Trophoblast cell (in vitro differentiated cells and primary cell): ENCODE measurements around the gene FLNB.

Experiments used
- DNase-seq, 2 donors: peaks; one replicate each; pipeline ENCODE4 v3.0.0-alpha.2; 2016
- H2AFZ ChIP-seq: 2 replicates; pipeline ENCODE4 v1.6.1; 2013; ENCODE audit warnings: low read length, moderate library complexity, mild to moderate bottlenecking; ENCODE audit not compliant: insufficient read depth, poor library complexity
- H2AK5ac ChIP-seq: 2 replicates; pipeline ENCODE4 v1.6.1; 2013; ENCODE audit warnings: mild to moderate bottlenecking, low read length
- H2BK120ac ChIP-seq: 2 replicates; pipeline ENCODE4 v1.6.1; 2013; ENCODE audit warnings: low read length, mild to moderate bottlenecking, moderate library complexity; ENCODE audit not compliant: insufficient read depth, poor library complexity
- H2BK12ac ChIP-seq: 2 replicates; pipeline ENCODE4 v1.6.1; 2013; ENCODE audit warnings: mild to moderate bottlenecking, low read length, moderate library complexity
- H2BK5ac ChIP-seq: 2 replicates; pipeline ENCODE4 v1.6.1; 2013; ENCODE audit warnings: low read length, low read depth, moderate library complexity, mild to moderate bottlenecking; ENCODE audit not compliant: poor library complexity
- H3K14ac ChIP-seq: 2 replicates; pipeline ENCODE4 v1.6.1; 2013; ENCODE audit warnings: mild to moderate bottlenecking, low read length
- H3K18ac ChIP-seq: 2 replicates; pipeline ENCODE4 v1.6.1; 2013; ENCODE audit warnings: mild to moderate bottlenecking, low read length
- H3K23ac ChIP-seq: 2 replicates; pipeline ENCODE4 v1.6.1; 2013; ENCODE audit warnings: low read length
- H3K27ac ChIP-seq: 2 replicates; pipeline ENCODE4 v1.5.1; 2013; ENCODE audit warnings: low read depth, mild to moderate bottlenecking, inconsistent platforms, low read length, moderate library complexity
- H3K27me3 ChIP-seq: 2 replicates; pipeline ENCODE4 v1.6.1; 2013; ENCODE audit warnings: inconsistent platforms, mild to moderate bottlenecking, low read length, moderate library complexity; ENCODE audit not compliant: insufficient read depth
- H3K36me3 ChIP-seq, 2 experiments: 1 replicate in 1 of 2; 2 replicates in 1 of 2; pipeline ENCODE4 v1.6.1; 2013; ENCODE audit warnings: low read length in 2 of 2, mild to moderate bottlenecking in 2 of 2, moderate library complexity in 1 of 2; ENCODE audit not compliant: insufficient read depth in 2 of 2, control insufficient read depth in 1 of 2
- H3K4ac ChIP-seq: 2 replicates; pipeline ENCODE4 v1.6.1; 2013; ENCODE audit warnings: low read depth, mild to moderate bottlenecking, low read length, moderate library complexity
- H3K4me1 ChIP-seq, 2 experiments: 1 replicate in 1 of 2; 2 replicates in 1 of 2; pipeline ENCODE4 v1.6.1; 2013; ENCODE audit warnings: low read length in 2 of 2, mild to moderate bottlenecking in 2 of 2, moderate library complexity in 1 of 2; ENCODE audit not compliant: insufficient read depth in 2 of 2, control insufficient read depth in 1 of 2
- H3K4me2 ChIP-seq: 2 replicates; pipeline ENCODE4 v1.6.1; 2013; ENCODE audit warnings: inconsistent platforms, mild to moderate bottlenecking, low read length, moderate library complexity
- H3K4me3 ChIP-seq: 2 replicates; pipeline ENCODE4 v1.5.1; 2013; ENCODE audit warnings: mild to moderate bottlenecking, low read depth, low read length, inconsistent platforms
- H3K79me1 ChIP-seq: one replicate; pipeline ENCODE4 v1.6.1; 2013; ENCODE audit warnings: low read length
- H3K79me2 ChIP-seq: 2 replicates; pipeline ENCODE4 v1.6.1; 2013; ENCODE audit warnings: low read length, mild to moderate bottlenecking; ENCODE audit not compliant: control insufficient read depth, insufficient read depth, poor library complexity
- H3K9ac ChIP-seq: 2 replicates; pipeline ENCODE4 v1.6.1; 2013; ENCODE audit warnings: mild to moderate bottlenecking, low read length
- H3K9me3 ChIP-seq: 2 replicates; pipeline ENCODE4 v1.6.1; 2013; ENCODE audit warnings: low read depth, mild to moderate bottlenecking, control low read depth, inconsistent platforms, low read length; ENCODE audit not compliant: insufficient read depth
- H4K12ac ChIP-seq: 2 replicates; pipeline ENCODE4 v1.6.1; 2013; ENCODE audit warnings: low read depth, mild to moderate bottlenecking, low read length, moderate library complexity
- H4K8ac ChIP-seq: 2 replicates; pipeline ENCODE4 v1.6.1; 2013; ENCODE audit warnings: low read depth, mild to moderate bottlenecking, low read length, moderate library complexity
- H4K91ac ChIP-seq: one replicate; pipeline ENCODE4 v1.6.1; 2013; ENCODE audit warnings: low read depth, mild to moderate bottlenecking, low read length, moderate library complexity
- WGBS: extraction: QIAGEN DNeasy Blood & Tissue Kit; methylation state at CpG from one replicate; pipeline ENCODE4 v1.1.7; 2013; ENCODE audit warnings: missing lambda C conversion rate; ENCODE audit not compliant: insufficient read length, insufficient coverage; ENCODE audit errors: extremely low coverage; 5-methylcytosine and 5-hydroxymethylcytosine counted together

Gene FLNB

GRCh38 chr3:58120075-58120812 is 112.0 kb downstream of the FLNB start:
- Histone ChIP-seq H3K27ac (no peak overlapping the region), H3K4ac (no peak overlapping the region), H3K4me2 (no peak overlapping the region), H2BK12ac (no peak overlapping the region), H4K91ac (no peak overlapping the region), H2BK5ac (no peak overlapping the region), H2BK120ac (no peak overlapping the region), H3K4me1 (no peaks in the 10 kb centered on the region), H3K9me3 (no peaks in the 10 kb centered on the region), H3K9ac (no peak overlapping the region), H3K36me3 (peaks cover 72 to 81% of the 10 kb centered on the region in 2 experiments), H2AFZ (no peak overlapping the region), H3K79me1 (no peaks in the 10 kb centered on the region), H3K27me3 (no peaks in the 10 kb centered on the region), H4K8ac (no peak overlapping the region), H4K12ac (no peak overlapping the region), H2AK5ac (no peak overlapping the region), H3K18ac (no peak overlapping the region), H3K4me3 (no peak overlapping the region), H3K79me2 (no peaks in the 10 kb centered on the region), H3K14ac (no peak overlapping the region), H3K23ac (no peak overlapping the region)
- DNase-seq = no peak
- no CpG with 5 or more reads among the region's 10 CpGs for WGBS

GRCh38 chr3:58121183-58121582 is 113.0 kb downstream of the FLNB start:
- Histone ChIP-seq H2BK120ac (no peak overlapping the region), H3K23ac (no peak overlapping the region), H3K9me3 (no peaks in the 10 kb centered on the region), H3K27ac (no peak overlapping the region), H2BK5ac (no peak overlapping the region), H2AK5ac (no peak overlapping the region), H3K4me2 (no peak overlapping the region), H3K4me1 (no peaks in the 10 kb centered on the region), H3K9ac (no peak overlapping the region), H4K8ac (no peak overlapping the region), H3K36me3 (peaks cover 73 to 80% of the 10 kb centered on the region in 2 experiments), H3K79me2 (no peaks in the 10 kb centered on the region), H3K4me3 (no peak overlapping the region), H4K12ac (no peak overlapping the region), H3K14ac (no peak overlapping the region), H4K91ac (no peak overlapping the region), H2BK12ac (no peak overlapping the region), H2AFZ (no peak overlapping the region), H3K18ac (no peak overlapping the region), H3K27me3 (no peaks in the 10 kb centered on the region), H3K4ac (no peak overlapping the region), H3K79me1 (no peaks in the 10 kb centered on the region)
- DNase-seq = no peak
- WGBS = no CpG with 5 or more reads among the region's 11 CpGs

- H4K12ac ChIP-seq = no peak overlapping the region
- no peaks in the 10 kb centered on the region for H3K79me2 ChIP-seq
- no peak overlapping the region for H3K4me2 ChIP-seq
- H4K91ac ChIP-seq = no peak overlapping the region
- H3K4me3 ChIP-seq = no peak overlapping the region
- H3K23ac ChIP-seq = no peak overlapping the region
- WGBS = no CpG with 5 or more reads among the region's 41 CpGs
- no peak for DNase-seq
- H2BK120ac ChIP-seq = no peak overlapping the region
- no peak overlapping the region for H3K18ac ChIP-seq
- no peak overlapping the region for H3K27ac ChIP-seq
- no peak overlapping the region for H4K8ac ChIP-seq
- no peak overlapping the region for H3K4ac ChIP-seq
- no peak overlapping the region for H3K14ac ChIP-seq
- H2AFZ ChIP-seq = no peak overlapping the region
- H3K9me3 ChIP-seq = no peaks in the 10 kb centered on the region
- H3K27me3 ChIP-seq = no peaks in the 10 kb centered on the region
- H3K4me1 ChIP-seq = no peaks in the 10 kb centered on the region
- H2AK5ac ChIP-seq = no peak overlapping the region
- no peak overlapping the region for H2BK12ac ChIP-seq
- no peaks in the 10 kb centered on the region for H3K79me1 ChIP-seq
- no peak overlapping the region for H2BK5ac ChIP-seq
- H3K36me3 ChIP-seq = peaks cover 61 to 79% of the 10 kb centered on the region in 2 experiments
- no peak overlapping the region for H3K9ac ChIP-seq
Observed at GRCh38 chr3:58122936-58123700, 114.9 kb downstream of the FLNB start.

- Histone ChIP-seq H3K79me1 (no peaks in the 10 kb centered on the region), H4K12ac (no peak overlapping the region), H2AK5ac (no peak overlapping the region), H2AFZ (no peak overlapping the region), H3K4me2 (no peak overlapping the region), H2BK120ac (no peak overlapping the region), H4K91ac (no peak overlapping the region), H3K4me1 (no peaks in the 10 kb centered on the region), H4K8ac (no peak overlapping the region), H3K9ac (no peak overlapping the region), H3K18ac (peak overlapping the region; percentile 3), H2BK12ac (no peak overlapping the region), H3K79me2 (no peaks in the 10 kb centered on the region), H3K14ac (no peak overlapping the region), H3K27me3 (no peaks in the 10 kb centered on the region), H3K9me3 (no peaks in the 10 kb centered on the region), H2BK5ac (no peak overlapping the region), H3K4me3 (peak overlapping the region; percentile 2), H3K36me3 (peaks cover 61 to 80% of the 10 kb centered on the region in 2 experiments), H3K27ac (no peak overlapping the region), H3K4ac (no peak overlapping the region), H3K23ac (no peak overlapping the region)
- DNase-seq = peak; percentile 46 to 50
- WGBS = no CpG with 5 or more reads among the region's 8 CpGs
Observed at GRCh38 chr3:58124387-58124786, 116.2 kb downstream of the FLNB start.
